Mesenchymal stem cell (in vitro differentiated cells and primary cell): ENCODE data around the gene ZNF418. TPM values are rescaled to one million over a fixed set of nuclear protein-coding genes. Genes with fewer than 3 reads are reported as not detected.

Experiments
- DNase-seq: peaks from one replicate; pipeline ENCODE4 v3.0.0-alpha.2; 2013
- H2AFZ ChIP-seq: one replicate; pipeline ENCODE4 v1.6.1; 2013; ENCODE audit warnings: low read depth, mild to moderate bottlenecking, control low read depth, inconsistent platforms, low read length, moderate library complexity
- H2AK5ac ChIP-seq: 2 replicates; pipeline ENCODE4 v1.6.1; 2013; ENCODE audit warnings: low read length, moderate library complexity, mild to moderate bottlenecking, inconsistent platforms; ENCODE audit not compliant: severe bottlenecking
- H2BK120ac ChIP-seq: one replicate; pipeline ENCODE4 v1.6.1; 2013; ENCODE audit warnings: low read depth, mild to moderate bottlenecking, inconsistent platforms, low read length, moderate library complexity
- H2BK12ac ChIP-seq, 2 experiments: one replicate each; pipeline ENCODE4 v1.6.1; 2013; ENCODE audit warnings: inconsistent platforms in 2 of 2, low read length in 2 of 2, mild to moderate bottlenecking in 2 of 2, moderate library complexity in 2 of 2, control low read depth in 1 of 2
- H2BK15ac ChIP-seq: one replicate; pipeline ENCODE4 v1.6.1; 2013; ENCODE audit warnings: mild to moderate bottlenecking, low read depth, inconsistent platforms; ENCODE audit not compliant: poor library complexity, severe bottlenecking
- H2BK5ac ChIP-seq: 2 replicates; pipeline ENCODE4 v1.6.1; 2013; ENCODE audit warnings: low read depth, mild to moderate bottlenecking, low read length, control low read depth, inconsistent platforms; ENCODE audit not compliant: poor library complexity, severe bottlenecking
- H3K14ac ChIP-seq, 2 experiments: one replicate each; pipeline ENCODE4 v1.6.1; 2013; ENCODE audit warnings: inconsistent platforms in 2 of 2, low read length in 2 of 2, control low read depth in 1 of 2, mild to moderate bottlenecking in 1 of 2, moderate library complexity in 1 of 2
- H3K18ac ChIP-seq, 2 experiments: one replicate each; pipeline ENCODE4 v1.6.1; 2013; ENCODE audit warnings: inconsistent platforms in 2 of 2, low read length in 2 of 2, control low read depth in 1 of 2, low read depth in 1 of 2, mild to moderate bottlenecking in 1 of 2
- H3K23ac ChIP-seq, 2 experiments: one replicate each; pipeline ENCODE4 v1.6.1; 2013; ENCODE audit warnings: inconsistent platforms in 2 of 2, low read length in 2 of 2, mild to moderate bottlenecking in 2 of 2, moderate library complexity in 2 of 2, control low read depth in 1 of 2
- H3K27ac ChIP-seq: 2 replicates; pipeline ENCODE4 v1.5.1; 2013; ENCODE audit warnings: mild to moderate bottlenecking, moderate library complexity, low read length, control low read depth, inconsistent platforms; ENCODE audit not compliant: poor library complexity, severe bottlenecking
- H3K27me3 ChIP-seq, 2 experiments: 2 replicates each; pipeline versions ENCODE4 v1.6.1 to v1.7.0; 2013; ENCODE audit warnings: low read length in 2 of 2, mild to moderate bottlenecking in 2 of 2, moderate library complexity in 2 of 2, control low read depth in 1 of 2, inconsistent platforms in 1 of 2; ENCODE audit not compliant: control insufficient read depth in 1 of 2, insufficient read depth in 1 of 2
- H3K36me3 ChIP-seq, 2 experiments: 2 replicates each; pipeline versions ENCODE4 v1.6.1 to v1.7.0; 2013; ENCODE audit warnings: low read length in 2 of 2, control low read depth in 1 of 2, inconsistent platforms in 1 of 2, low read depth in 1 of 2, mild to moderate bottlenecking in 1 of 2; ENCODE audit not compliant: insufficient read depth in 2 of 2, control insufficient read depth in 1 of 2
- H3K4ac ChIP-seq, 2 experiments: one replicate each; pipeline ENCODE4 v1.6.1; 2013; ENCODE audit warnings: inconsistent platforms in 2 of 2, low read length in 2 of 2, mild to moderate bottlenecking in 2 of 2, moderate library complexity in 2 of 2, control low read depth in 1 of 2, low read depth in 1 of 2
- H3K4me1 ChIP-seq: 2 replicates; pipeline ENCODE4 v1.6.1; 2013; ENCODE audit warnings: low read depth, low read length, control low read depth; ENCODE audit not compliant: control insufficient read depth, insufficient read depth
- H3K4me2 ChIP-seq: 2 replicates; pipeline ENCODE4 v1.6.1; 2013; ENCODE audit warnings: low read length, mild to moderate bottlenecking, inconsistent platforms; ENCODE audit not compliant: poor library complexity, severe bottlenecking
- H3K4me3 ChIP-seq, 2 experiments: 2 replicates each; pipeline versions ENCODE4 v1.5.1 to v1.7.0; 2013; ENCODE audit warnings: low read length in 2 of 2, mild to moderate bottlenecking in 2 of 2, control low read depth in 1 of 2, low read depth in 1 of 2; ENCODE audit not compliant: insufficient read depth in 1 of 2
- H3K79me1 ChIP-seq: replicated peaks from 2 replicates; pipeline ENCODE4 v1.6.1; 2013; ENCODE audit warnings: mild to moderate bottlenecking, control low read depth, low read length, inconsistent platforms; ENCODE audit not compliant: poor library complexity, severe bottlenecking
- H3K9ac ChIP-seq: 2 replicates; pipeline ENCODE4 v1.7.0; 2013; ENCODE audit warnings: mild to moderate bottlenecking, low read length, moderate library complexity
- H3K9me3 ChIP-seq: 2 replicates; pipeline ENCODE4 v1.7.0; 2013; ENCODE audit warnings: mild to moderate bottlenecking, low read length; ENCODE audit not compliant: control insufficient read depth
- H4K8ac ChIP-seq: one replicate; pipeline ENCODE4 v1.6.1; 2013; ENCODE audit warnings: inconsistent platforms, mild to moderate bottlenecking, low read length, moderate library complexity
- H4K91ac ChIP-seq: one replicate; pipeline ENCODE4 v1.6.1; 2013; ENCODE audit warnings: mild to moderate bottlenecking, low read length, inconsistent platforms
- WGBS: methylation state at CpG from one replicate; pipeline ENCODE4 v1.1.7; 2013; ENCODE audit warnings: mixed read lengths; 5-methylcytosine and 5-hydroxymethylcytosine counted together
- polyA plus RNA-seq, 2 experiments: library from polyadenylated mRNA; stranded (reverse); fragments of 200-250 nt; gene quantifications; one replicate each; pipeline ENCODE4 v1.2.3, GENCODE V29; 2013

Gene ZNF418
- polyA plus RNA-seq (2013, experiment 1 of 2) = 1.1 TPM
- polyA plus RNA-seq (2013, experiment 2 of 2) = 1.6 TPM

- no peak within 1 kb of the TSS for H2BK5ac ChIP-seq
- H3K9me3 ChIP-seq = peaks cover 34% of the 10 kb centered on the region
- peak within 1 kb of the TSS in 1 of 2 experiments; percentile 52 for H3K18ac ChIP-seq
- DNase-seq = peak; percentile 88
- H2AK5ac ChIP-seq = no peak within 1 kb of the TSS
- peak within 1 kb of the TSS in 1 of 2 experiments; percentile 59 for H3K4ac ChIP-seq
- H3K9ac ChIP-seq = peak within 1 kb of the TSS; percentile 91
- peak within 1 kb of the TSS; percentile 0 for H4K91ac ChIP-seq
- peak within 1 kb of the TSS; percentile 9 for H4K8ac ChIP-seq
- peak within 1 kb of the TSS; percentile 85 for H2AFZ ChIP-seq
- peaks cover 42% of the 10 kb centered on the region for H3K79me1 ChIP-seq
- H3K36me3 ChIP-seq = peaks cover 31 to 33% of the 10 kb centered on the region in 2 experiments
- no peak within 1 kb of the TSS for H3K14ac ChIP-seq
- H3K27ac ChIP-seq = no peak within 1 kb of the TSS
- peak within 1 kb of the TSS; percentile 67 for H3K4me2 ChIP-seq
- no peaks in the 10 kb centered on the region for H3K27me3 ChIP-seq
- H2BK12ac ChIP-seq = no peak within 1 kb of the TSS
- peak within 1 kb of the TSS in 1 of 2 experiments; percentile 68 for H3K23ac ChIP-seq
- H3K4me3 ChIP-seq = peak within 1 kb of the TSS; percentile 72 to 90
- H2BK120ac ChIP-seq = no peak within 1 kb of the TSS
- no peaks in the 10 kb centered on the region for H3K4me1 ChIP-seq
- H2BK15ac ChIP-seq = no peak within 1 kb of the TSS
- 2% methylated on average over 50 of the region's 54 CpGs for WGBS
Observed at GRCh38 chr19:57934820-57935665, at the start of gene ZNF418. Gene ZNF418, minus strand, starts transcription at chr19:57935402. Its CDS starts 1,580 bp downstream, at chr19:57933822.

- Histone ChIP-seq H3K23ac (no peak overlapping the region), H3K4me2 (no peak overlapping the region), H2BK15ac (no peak overlapping the region), H3K27me3 (no peaks in the 10 kb centered on the region), H2BK12ac (no peak overlapping the region), H3K18ac (no peak overlapping the region), H2BK5ac (no peak overlapping the region), H3K14ac (no peak overlapping the region), H4K8ac (no peak overlapping the region), H2AFZ (no peak overlapping the region), H2AK5ac (no peak overlapping the region), H3K4ac (no peak overlapping the region), H3K9ac (no peak overlapping the region), H3K9me3 (peaks cover 97% of the 10 kb centered on the region), H4K91ac (no peak overlapping the region), H3K36me3 (peaks cover 47 to 92% of the 10 kb centered on the region in 2 experiments), H3K4me3 (peak overlapping the region in 1 of 2 experiments; percentile 71), H2BK120ac (no peak overlapping the region), H3K79me1 (peaks cover 12% of the 10 kb centered on the region), H3K4me1 (no peaks in the 10 kb centered on the region), H3K27ac (no peak overlapping the region)
- peak; percentile 32 for DNase-seq
- WGBS = 95% methylated on average over 2 of the region's 3 CpGs
Observed at GRCh38 chr19:57978586-57979289, 43.5 kb upstream of the ZNF418 start.

GRCh38 chr19:57974434-57974833, 39.2 kb upstream of the ZNF418 start, which contains the start of gene C19orf18:
Gene C19orf18, minus strand, starts transcription at chr19:57974534. Its CDS starts 102 bp downstream, at chr19:57974432.
- no peak within 1 kb of the TSS for H3K4me2 ChIP-seq
- no peak within 1 kb of the TSS for H3K4ac ChIP-seq
- no peak for DNase-seq
- H3K36me3 ChIP-seq = peaks cover 26 to 62% of the 10 kb centered on the region in 2 experiments
- no peak within 1 kb of the TSS for H3K27ac ChIP-seq
- H3K4me3 ChIP-seq = peak within 1 kb of the TSS in 1 of 2 experiments; percentile 62
- no peak within 1 kb of the TSS for H4K8ac ChIP-seq
- no peaks in the 10 kb centered on the region for H3K4me1 ChIP-seq
- H2BK5ac ChIP-seq = no peak within 1 kb of the TSS
- 93% methylated on average over 4 of the region's 4 CpGs for WGBS
- H2AK5ac ChIP-seq = no peak within 1 kb of the TSS
- H3K27me3 ChIP-seq = no peaks in the 10 kb centered on the region
- H3K18ac ChIP-seq = no peak within 1 kb of the TSS
- H3K9ac ChIP-seq = no peak within 1 kb of the TSS
- H2AFZ ChIP-seq = no peak within 1 kb of the TSS
- no peak within 1 kb of the TSS for H3K14ac ChIP-seq
- H4K91ac ChIP-seq = no peak within 1 kb of the TSS
- no peak within 1 kb of the TSS for H2BK15ac ChIP-seq
- H3K23ac ChIP-seq = no peak within 1 kb of the TSS
- no peak within 1 kb of the TSS for H2BK12ac ChIP-seq
- H3K79me1 ChIP-seq = peaks cover 5% of the 10 kb centered on the region
- H2BK120ac ChIP-seq = no peak within 1 kb of the TSS
- H3K9me3 ChIP-seq = peaks cover 93% of the 10 kb centered on the region

- Histone ChIP-seq H3K23ac (no peak overlapping the region), H3K4me2 (no peak overlapping the region), H2BK12ac (no peak overlapping the region), H3K4me3 (peak overlapping the region in 1 of 2 experiments; percentile 53), H2BK5ac (no peak overlapping the region), H3K9me3 (peaks cover 79% of the 10 kb centered on the region), H2AK5ac (no peak overlapping the region), H4K91ac (no peak overlapping the region), H3K79me1 (no peaks in the 10 kb centered on the region), H3K9ac (no peak overlapping the region), H3K14ac (no peak overlapping the region), H3K18ac (no peak overlapping the region), H3K4me1 (no peaks in the 10 kb centered on the region), H4K8ac (no peak overlapping the region), H3K27me3 (no peaks in the 10 kb centered on the region), H3K36me3 (peaks cover 11 to 26% of the 10 kb centered on the region in 2 experiments), H3K4ac (no peak overlapping the region), H2BK120ac (no peak overlapping the region), H2AFZ (no peak overlapping the region), H2BK15ac (no peak overlapping the region), H3K27ac (no peak overlapping the region)
- no peak for DNase-seq
- 82% methylated on average over 7 of the region's 8 CpGs for WGBS
Observed at GRCh38 chr19:57964761-57965160, 29.6 kb upstream of the ZNF418 start.
